Suprapubic skin (tissue), 4 donors: Measurements from ENCODE around the gene FAM78B.

Experiments
- CTCF ChIP-seq, 2 donors: fragments of 200-600 bp in 1 of 2; fragments of 450-650 bp in 1 of 2; sonication (generic) in 1 of 2; IDR thresholded peaks; one replicate each; pipeline ENCODE4 v1.5.1; 2016 to 2019; ENCODE audit warnings: antibody characterized with exemption in 2 of 2, mild to moderate bottlenecking in 1 of 2, moderate library complexity in 1 of 2
- EP300 ChIP-seq: sonication (generic); formaldehyde crosslinking; IDR thresholded peaks from one replicate; pipeline ENCODE4 v1.6.1; 2017; ENCODE audit warnings: antibody characterized with exemption
- POLR2A ChIP-seq, 2 donors: fragments of 450-650 bp; IDR thresholded peaks; one replicate each; pipeline ENCODE4 v1.6.1; 2017; ENCODE audit warnings: antibody characterized with exemption in 2 of 2, mild to moderate bottlenecking in 2 of 2, moderate library complexity in 2 of 2
- POLR2AphosphoS5 ChIP-seq, 3 donors: sonication (generic); formaldehyde crosslinking; IDR thresholded peaks; one replicate each; pipeline ENCODE4 v1.6.1; 2017; ENCODE audit warnings: antibody characterized with exemption in 3 of 3

GRCh38 chr1:166133857-166134256, 32.9 kb downstream of the FAM78B start:
- no peak for TF ChIP-seq CTCF (IDR thresholded peaks at IDR 0.05)
- no peak for TF ChIP-seq POLR2A (IDR thresholded peaks at IDR 0.05)
- no peak for TF ChIP-seq POLR2AphosphoS5 (IDR thresholded peaks at IDR 0.05)
- no peak for TF ChIP-seq EP300
